H1 (cell line): ENCODE measurements around the gene CUL4B. TPM values are rescaled to one million over a fixed set of nuclear protein-coding genes. Genes with fewer than 3 reads are reported as not detected.

Experiments used
- CTCF ChIA-PET: fragments of 300-600 bp; sonication (Branson Sonifier 250); formaldehyde crosslinking; loops from one replicate; lab custom pipeline; 2021; ENCODE audit not compliant: partially characterized antibody; lab: Charles Lee
- POLR2A ChIA-PET: fragments of 300-600 bp; sonication (Branson Sonifier 250); formaldehyde crosslinking; loops from one replicate; lab custom pipeline; 2021; ENCODE audit warnings: inconsistent platforms; ENCODE audit not compliant: partially characterized antibody; lab: Charles Lee
- DNase-seq, 2 experiments: peaks; one replicate each; pipeline versions ENCODE4 v3.0.0 to v3.0.0-alpha.2; 2010 to 2022; ENCODE audit warnings: low spot score in 2 of 2, low read depth in 1 of 2, mixed read lengths in 1 of 2
- FAIRE-seq: peaks from 2 replicates; lab custom pipeline; 2011; peaks lifted over from hg19 to GRCh38; lab: Jason Lieb, UNC
- H2AFZ ChIP-seq: 2 replicates; pipeline ENCODE4 v1.8.1; 2012; ENCODE audit warnings: low read length, inconsistent platforms
- H2AK5ac ChIP-seq: 2 replicates; pipeline ENCODE4 v1.6.1; 2013; ENCODE audit warnings: low read depth, low read length
- H2BK120ac ChIP-seq: replicated peaks from 2 replicates; pipeline ENCODE3; 2013; ENCODE audit warnings: low read depth, low read length, inconsistent platforms
- H2BK12ac ChIP-seq: 2 replicates; pipeline ENCODE4 v1.6.1; 2013; ENCODE audit warnings: low read depth, low read length
- H2BK15ac ChIP-seq: 2 replicates; pipeline ENCODE4 v1.6.1; 2013; ENCODE audit warnings: low read length
- H2BK20ac ChIP-seq: 2 replicates; pipeline ENCODE4 v1.6.1; 2013; ENCODE audit warnings: low read length
- H2BK5ac ChIP-seq: 2 replicates; pipeline ENCODE4 v1.6.1; 2013; ENCODE audit warnings: low read depth, low read length
- H3K14ac ChIP-seq: 2 replicates; pipeline ENCODE4 v1.6.1; 2013; ENCODE audit warnings: inconsistent platforms; ENCODE audit not compliant: insufficient read length
- H3K18ac ChIP-seq: 2 replicates; pipeline ENCODE4 v1.6.1; 2013; ENCODE audit warnings: low read length; ENCODE audit errors: extremely low read depth
- H3K23ac ChIP-seq: 2 replicates; pipeline ENCODE4 v1.6.1; 2013; ENCODE audit warnings: inconsistent platforms; ENCODE audit not compliant: insufficient read length
- H3K23me2 ChIP-seq: 2 replicates; pipeline ENCODE4 v1.6.1; 2013; ENCODE audit warnings: low read depth, low read length
- H3K27ac ChIP-seq: 2 replicates; pipeline ENCODE4 v1.6.1; 2011; ENCODE audit warnings: low read depth, low read length, inconsistent platforms
- H3K27me3 ChIP-seq, 4 experiments: replicated peaks in 1 of 4; 1 replicate in 1 of 4; 2 replicates in 3 of 4; pipeline versions ENCODE4 v1.6.1 to v1.8.1; 2011 to 2013; ENCODE audit warnings: low read length in 3 of 4, mild to moderate bottlenecking in 3 of 4, inconsistent platforms in 2 of 4, mixed read lengths in 2 of 4, moderate library complexity in 1 of 4; ENCODE audit not compliant: control insufficient read depth in 3 of 4, insufficient read depth in 3 of 4; ENCODE audit errors: extremely low read depth in 1 of 4
- H3K36me3 ChIP-seq, 4 experiments: 2 replicates each; pipeline versions ENCODE4 v1.6.1 to v1.8.1; 2011 to 2013; ENCODE audit warnings: mild to moderate bottlenecking in 4 of 4, low read length in 3 of 4, moderate library complexity in 2 of 4, control low read depth in 1 of 4, inconsistent platforms in 1 of 4; ENCODE audit not compliant: insufficient read depth in 4 of 4, control insufficient read depth in 2 of 4
- H3K4ac ChIP-seq: replicated peaks from 2 replicates; pipeline ENCODE3; 2013; ENCODE audit warnings: low read length, low read depth, mixed read lengths, inconsistent platforms; ENCODE audit not compliant: insufficient read length
- H3K4me1 ChIP-seq, 4 experiments: replicated peaks in 1 of 4; 1 replicate in 1 of 4; 2 replicates in 3 of 4; pipeline versions ENCODE4 v1.6.1 to v1.8.1; 2011 to 2013; ENCODE audit warnings: low read length in 3 of 4, inconsistent platforms in 2 of 4, mixed read lengths in 1 of 4; ENCODE audit not compliant: insufficient read depth in 4 of 4, control insufficient read depth in 3 of 4
- H3K4me2 ChIP-seq, 2 experiments: 2 replicates each; pipeline versions ENCODE4 v1.6.1 to v1.8.1; 2011 to 2013; ENCODE audit warnings: low read depth in 2 of 2, low read length in 2 of 2, control low read depth in 1 of 2, inconsistent platforms in 1 of 2, mild to moderate bottlenecking in 1 of 2; ENCODE audit not compliant: insufficient read depth in 1 of 2
- H3K4me3 ChIP-seq, 4 experiments: fragments of 200-600, 300-600 bp in 1 of 4; sonication (generic), shearing (Covaris generic), sonication (Bioruptor Twin) in 1 of 4; 2 replicates each; pipeline versions ENCODE4 v1.5.1 to v1.8.1; 2011 to 2016; ENCODE audit warnings: low read length in 4 of 4, low read depth in 3 of 4, control low read depth in 2 of 4, inconsistent platforms in 2 of 4, mild to moderate bottlenecking in 2 of 4, mixed read lengths in 1 of 4, moderate library complexity in 1 of 4; ENCODE audit not compliant: insufficient read depth in 2 of 4; ENCODE audit errors: extremely low read depth in 1 of 4
- H3K56ac ChIP-seq: replicated peaks from 2 replicates; pipeline ENCODE3; 2013; ENCODE audit warnings: low read depth, mild to moderate bottlenecking, mixed read lengths, low read length, inconsistent platforms; ENCODE audit not compliant: insufficient read length
- H3K79me1 ChIP-seq: 2 replicates; pipeline ENCODE4 v1.6.1; 2013; ENCODE audit warnings: low read depth, low read length, control low read depth
- H3K79me2 ChIP-seq, 2 experiments: 2 replicates each; pipeline versions ENCODE4 v1.6.1 to v1.8.1; 2012 to 2013; ENCODE audit warnings: low read length in 2 of 2, mild to moderate bottlenecking in 2 of 2, inconsistent platforms in 1 of 2; ENCODE audit not compliant: insufficient read depth in 2 of 2, control insufficient read depth in 1 of 2
- H3K9ac ChIP-seq, 4 experiments: replicated peaks in 1 of 4; 1 replicate in 1 of 4; 2 replicates in 3 of 4; pipeline versions ENCODE4 v1.6.1 to v1.8.1; 2011 to 2013; ENCODE audit warnings: low read depth in 3 of 4, low read length in 3 of 4, control low read depth in 2 of 4, mild to moderate bottlenecking in 2 of 4, moderate library complexity in 2 of 4, inconsistent platforms in 1 of 4; ENCODE audit errors: extremely low read depth in 1 of 4
- H3K9me3 ChIP-seq, 2 experiments: 2 replicates each; pipeline versions ENCODE4 v1.6.1 to v1.8.1; 2012 to 2013; ENCODE audit warnings: mild to moderate bottlenecking in 2 of 2, moderate library complexity in 2 of 2, control low read depth in 1 of 2, inconsistent platforms in 1 of 2, low read depth in 1 of 2, low read length in 1 of 2, mixed read lengths in 1 of 2; ENCODE audit not compliant: insufficient read depth in 2 of 2
- H4K20me1 ChIP-seq, 2 experiments: replicated peaks in 1 of 2; 2 replicates each; pipeline versions ENCODE3 to v1.8.1; 2011 to 2013; ENCODE audit warnings: inconsistent platforms in 2 of 2, low read length in 2 of 2, mild to moderate bottlenecking in 1 of 2; ENCODE audit not compliant: insufficient read depth in 2 of 2, control insufficient read depth in 1 of 2
- H4K5ac ChIP-seq: 2 replicates; pipeline ENCODE4 v1.6.1; 2013; ENCODE audit warnings: low read length, low read depth, mixed read lengths, inconsistent platforms; ENCODE audit not compliant: insufficient read length
- H4K8ac ChIP-seq: 2 replicates; pipeline ENCODE4 v1.8.0; 2013; ENCODE audit warnings: mild to moderate bottlenecking, moderate library complexity, low read length, inconsistent platforms; ENCODE audit not compliant: insufficient read depth; ENCODE audit errors: extremely low read depth
- H4K91ac ChIP-seq: replicated peaks from 2 replicates; pipeline ENCODE3; 2013; ENCODE audit warnings: low read length, mixed read lengths, inconsistent platforms; ENCODE audit not compliant: insufficient read length
- CHD2 ChIP-seq: IDR thresholded peaks from 2 replicates; pipeline ENCODE4 v1.6.1; 2012; ENCODE audit warnings: low read length, improper control_type of control experiment
- CTBP2 ChIP-seq: IDR thresholded peaks from 2 replicates; pipeline ENCODE4 v1.7.0; 2011; ENCODE audit warnings: borderline replicate concordance, mild to moderate bottlenecking, moderate library complexity, mixed read lengths, low read length; ENCODE audit not compliant: insufficient read depth, insufficient read length
- EP300 ChIP-seq, 2 experiments: IDR thresholded peaks; 1 replicate in 1 of 2; 2 replicates in 1 of 2; pipeline ENCODE4 v1.6.1; 2011 to 2012; ENCODE audit warnings: low read depth in 2 of 2, low read length in 2 of 2, mild to moderate bottlenecking in 2 of 2, borderline replicate concordance in 1 of 2, inconsistent platforms in 1 of 2, moderate library complexity in 1 of 2
- GTF2F1 ChIP-seq: IDR thresholded peaks from 2 replicates; pipeline ENCODE4 v1.6.1; 2012; ENCODE audit warnings: low read depth, low read length, improper control_type of control experiment, borderline replicate concordance
- KDM1A ChIP-seq: fragments of 200-600, 300-600 bp; sonication (generic); IDR thresholded peaks from 2 replicates; pipeline ENCODE4 v1.7.1; 2016; ENCODE audit warnings: mild to moderate bottlenecking, low read length, borderline replicate concordance
- KDM4A ChIP-seq: IDR thresholded peaks from one replicate; pipeline ENCODE4 v1.7.1; 2012; ENCODE audit warnings: low read depth, mild to moderate bottlenecking, moderate library complexity, low read length, inconsistent platforms; ENCODE audit not compliant: severe bottlenecking
- KDM5A ChIP-seq: fragments of 200-600 bp; IDR thresholded peaks from 2 replicates; pipeline ENCODE4 v1.7.1; 2012; ENCODE audit warnings: mild to moderate bottlenecking, low read length, inconsistent platforms, mixed read lengths
- MAX ChIP-seq: IDR thresholded peaks from 2 replicates; pipeline ENCODE4 v1.6.1; 2012; ENCODE audit warnings: inconsistent platforms
- RFX5 ChIP-seq: IDR thresholded peaks from 2 replicates; pipeline ENCODE4 v1.6.1; 2011; ENCODE audit warnings: low read depth, low read length, improper control_type of control experiment, borderline replicate concordance
- RNF2 ChIP-seq: fragments of 200-900, 300-1000 bp; sonication (generic); IDR thresholded peaks from 2 replicates; pipeline ENCODE4 v1.7.1; 2016; ENCODE audit warnings: borderline replicate concordance, low read depth, mild to moderate bottlenecking, antibody characterized with exemption, low read length; ENCODE audit not compliant: poor library complexity, severe bottlenecking; ENCODE audit errors: missing control alignments
- SP1 ChIP-seq: IDR thresholded peaks from 2 replicates; pipeline ENCODE4 v1.6.1; 2011; ENCODE audit warnings: low read depth, low read length
- SP4 ChIP-seq: IDR thresholded peaks from 2 replicates; pipeline ENCODE4 v1.6.1; 2012; ENCODE audit warnings: low read length, inconsistent platforms
- SRF ChIP-seq: IDR thresholded peaks from 2 replicates; pipeline ENCODE4 v1.6.1; 2011; ENCODE audit warnings: mild to moderate bottlenecking, low read depth, low read length, moderate library complexity
- TAF1 ChIP-seq: IDR thresholded peaks from 2 replicates; pipeline ENCODE4 v1.6.1; 2011; ENCODE audit warnings: mild to moderate bottlenecking, low read depth, low read length
- TEAD4 ChIP-seq: IDR thresholded peaks from 2 replicates; pipeline ENCODE4 v1.6.1; 2012; ENCODE audit warnings: low read depth, low read length, inconsistent platforms, mixed read lengths
- WGBS, 2 experiments: shearing (Covaris generic) in 1 of 2; methylation state at CpG; one replicate each; pipeline versions ENCODE4 v1.1.6 to v1.1.7; 2013 to 2015; ENCODE audit warnings: low lambda C conversion rate in 2 of 2, mixed read lengths in 2 of 2, inconsistent platforms in 1 of 2, low coverage in 1 of 2, missing lambda C conversion rate in 1 of 2; ENCODE audit not compliant: insufficient replicate concordance in 2 of 2, insufficient coverage in 1 of 2, insufficient read length in 1 of 2; ENCODE audit errors: extremely low coverage in 1 of 2, missing lambda C conversion rate in 1 of 2; 5-methylcytosine and 5-hydroxymethylcytosine counted together
- polyA plus RNA-seq, 7 experiments: library from polyadenylated mRNA; depleted of rRNA in 3 of 7; stranded (reverse) in 5 of 7; unstranded in 2 of 7; fragments of >200 nt in 5 of 7; fragments of 200-250 nt in 2 of 7; gene quantifications; 1 replicate in 5 of 7; 2 replicates in 1 of 7; 4 replicates in 1 of 7; pipeline versions ENCODE4 v1.2.1 to v1.2.3, GENCODE V29; 2011 to 2013; ENCODE audit warnings: missing spikeins in 2 of 7, mixed read lengths in 2 of 7
- total RNA-seq: library from RNA; stranded (reverse); fragmentation: NEBNext Ultra II Directional; extraction: Animal tissue kit (Norgen Biotek cat#: 25700); gene quantifications from 2 replicates; pipeline ENCODE4 v1.2.1, GENCODE V29; 2021

The CUL4B gene
- total and polyA plus RNA-seq, 2 of the 8 experiments (the other 6 are each of a cell fraction or from before 2014, with no cell fraction given) = 11.7 to 44.0 TPM

- Histone ChIP-seq H4K5ac (no peak overlapping the region), H3K4me3 (no peak overlapping the region), H2BK5ac (no peak overlapping the region), H3K27me3 (no peaks in the 10 kb centered on the region), H3K36me3 (no peaks in the 10 kb centered on the region), H2BK120ac (no peak overlapping the region), H4K20me1 (no peaks in the 10 kb centered on the region), H3K79me1 (no peaks in the 10 kb centered on the region), H3K14ac (no peak overlapping the region), H4K91ac (no peak overlapping the region), H3K9ac (no peak overlapping the region), H2BK20ac (no peak overlapping the region), H3K23ac (no peak overlapping the region), H3K79me2 (no peaks in the 10 kb centered on the region), H4K8ac (no peak overlapping the region), H2AK5ac (no peak overlapping the region), H3K4me1 (no peaks in the 10 kb centered on the region), H3K27ac (no peak overlapping the region), H2AFZ (no peak overlapping the region), H2BK12ac (no peak overlapping the region), H3K18ac (no peak overlapping the region), H3K23me2 (no peaks in the 10 kb centered on the region), H3K9me3 (no peaks in the 10 kb centered on the region), H3K4me2 (no peak overlapping the region), H3K4ac (no peak overlapping the region), H3K56ac (no peak overlapping the region), H2BK15ac (no peak overlapping the region)
- POLR2A ChIA-PET = no interaction called here
- DNase-seq = no peak
- TF ChIP-seq EP300 (IDR thresholded peaks at IDR 0.05; ENCODE audit: borderline replicate concordance in 1 of 2, low read depth in 2 of 2, low read length in 2 of 2) (no peak), KDM5A (no peak), SP1 (no peak), GTF2F1 (no peak), SRF (no peak), MAX (no peak), CTBP2 (no peak), RNF2 (no peak), RFX5 (no peak), SP4 (no peak), TEAD4 (no peak), CHD2 (no peak), KDM1A (no peak), TAF1 (no peak), KDM4A (no peak)
- no peak for FAIRE-seq
- CTCF ChIA-PET = interaction anchor here (1.1 kb wide), 1 partner anchor 78 kb away, joined by 4 read pairs; no protein-coding TSS in a partner anchor
- 92% methylated on average over 2 of the region's 2 CpGs; no CpG with 5 or more reads in 1 of the 2 experiments for WGBS, 2 experiments
Observed at GRCh38 chrX:120585702-120586101, 24.9 kb upstream of the CUL4B start.
